PC-9 (cell line): ENCODE data around the gene FBXL17. TPM values are rescaled to one million over a fixed set of nuclear protein-coding genes. Genes with fewer than 3 reads are reported as not detected.

Source experiments
- BruUV-seq: library from RNA; stranded (reverse); fragments of 400-500 nt; replicated peaks from 2 replicates; lab custom pipeline; 2021; lab: Mats Ljungman, UMichigan
- CTCF ChIA-PET: fragments of 300-600 bp; sonication (Branson Sonifier 250); formaldehyde crosslinking; loops from one replicate; lab custom pipeline; 2022; ENCODE audit warnings: antibody characterized with exemption; lab: Charles Lee
- POLR2A ChIA-PET: fragments of 300-600 bp; sonication (Branson Sonifier 250); formaldehyde crosslinking; loops from one replicate; lab custom pipeline; 2022; ENCODE audit warnings: antibody characterized with exemption; ENCODE audit not compliant: unreplicated experiment; lab: Charles Lee
- DNase-seq, 2 experiments: peaks; one replicate each; pipeline versions ENCODE4 v3.0.0 to v3.0.0-alpha.2; 2015 to 2022; ENCODE audit warnings: mixed read lengths in 1 of 2
- H2AFZ ChIP-seq: fragments of 200-600 bp; sonication (generic); 2 replicates; pipeline ENCODE4 v1.8.1; 2017; ENCODE audit warnings: antibody characterized with exemption
- H3F3A ChIP-seq: fragments of 200-600 bp; sonication (generic); 2 replicates; pipeline ENCODE4 v1.8.1; 2017; ENCODE audit warnings: antibody characterized with exemption, mild to moderate bottlenecking, low read depth; ENCODE audit not compliant: insufficient read depth
- H3K27ac ChIP-seq: fragments of 200-600 bp; sonication (generic); 2 replicates; pipeline ENCODE4 v1.6.1; 2016; ENCODE audit warnings: mixed run types
- H3K27me3 ChIP-seq: fragments of 200-600 bp; sonication (generic); 2 replicates; pipeline ENCODE4 v1.6.1; 2016; ENCODE audit warnings: low read depth, mixed run types; ENCODE audit not compliant: insufficient read depth
- H3K36me3 ChIP-seq: fragments of 200-600 bp; sonication (generic); 2 replicates; pipeline ENCODE4 v1.6.1; 2016; ENCODE audit warnings: low read depth, mixed run types
- H3K4me1 ChIP-seq: fragments of 200-600 bp; sonication (generic); replicated peaks from 2 replicates; pipeline ENCODE4 v1.6.1; 2016; ENCODE audit warnings: mixed run types; ENCODE audit not compliant: insufficient read depth
- H3K4me2 ChIP-seq: fragments of 200-600 bp; sonication (generic); 2 replicates; pipeline ENCODE4 v1.6.1; 2017; ENCODE audit warnings: mixed run types
- H3K4me3 ChIP-seq: fragments of 200-600 bp; sonication (generic); 2 replicates; pipeline ENCODE4 v1.6.1; 2016; ENCODE audit warnings: mixed run types
- H3K79me2 ChIP-seq: fragments of 200-600 bp; sonication (generic); 2 replicates; pipeline ENCODE4 v1.6.1; 2017; ENCODE audit warnings: low read depth, mixed run types
- H3K9me2 ChIP-seq: fragments of 200-600 bp; sonication (generic); 2 replicates; pipeline ENCODE4 v1.8.1; 2017; ENCODE audit warnings: mild to moderate bottlenecking; ENCODE audit not compliant: insufficient read depth
- H3K9me3 ChIP-seq: fragments of 200-600 bp; sonication (generic); 2 replicates; pipeline ENCODE4 v1.8.1; 2016; ENCODE audit warnings: low read depth; ENCODE audit not compliant: insufficient read depth
- H4K20me1 ChIP-seq: fragments of 200-600 bp; sonication (generic); 2 replicates; pipeline ENCODE4 v1.8.1; 2017; ENCODE audit not compliant: insufficient read depth
- EZH2 ChIP-seq: fragments of 200-600 bp; sonication (generic); IDR thresholded peaks from 2 replicates; pipeline ENCODE4 v1.8.0; 2017; ENCODE audit warnings: antibody characterized with exemption, low read depth
- intact Hi-C: fragments of 100-400 bp; cut with micrococcal nuclease; formaldehyde crosslinking; loops from one replicate; pipeline ENCODE4 v1.10.0; 2022; ENCODE audit not compliant: unreplicated experiment
- total RNA-seq: library from RNA; stranded (reverse); gene quantifications from 2 replicates; pipeline ENCODE4 v1.2.3, GENCODE V29; 2021
- TF ChIP-seq, protein P1 (sequence below): fragments of 200-600 bp; sonication (generic); conservative IDR thresholded peaks from 2 replicates; pipeline ENCODE4 v1.6.1; 2017; ENCODE audit warnings: mixed run types, antibody characterized with exemption, mild to moderate bottlenecking, moderate library complexity

Gene FBXL17
- total RNA-seq, 1 experiment from 2014 or later: 19.5 TPM

DNA sequence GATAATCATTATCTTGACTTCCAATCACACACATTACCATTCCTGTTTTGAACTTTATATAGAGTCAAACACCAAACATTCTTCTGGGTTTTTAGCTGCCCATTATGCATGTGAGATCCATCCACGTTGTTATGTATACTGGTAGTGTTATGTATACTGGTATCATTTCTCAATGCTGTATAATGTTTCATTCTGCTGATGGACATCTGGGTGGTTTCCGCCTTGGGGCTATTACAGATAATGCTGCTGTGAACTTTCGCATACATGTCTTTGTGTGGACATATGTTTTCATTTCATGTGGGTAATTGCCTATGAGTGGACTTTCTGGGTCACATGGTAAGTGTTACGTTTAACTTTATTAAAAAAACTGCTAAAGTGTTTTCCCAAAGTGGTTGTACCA lies 493.4 kb downstream of the FBXL17 start:
- Histone ChIP-seq H4K20me1 (no peaks in the 10 kb centered on the region), H3F3A (no peaks in the 10 kb centered on the region), H3K36me3 (no peaks in the 10 kb centered on the region), H3K27me3 (no peaks in the 10 kb centered on the region), H3K4me1 (no peaks in the 10 kb centered on the region), H3K9me2 (no peaks in the 10 kb centered on the region), H2AFZ (no peak overlapping the region), H3K9me3 (no peaks in the 10 kb centered on the region), H3K4me2 (no peak overlapping the region), H3K4me3 (no peak overlapping the region), H3K79me2 (no peaks in the 10 kb centered on the region), H3K27ac (no peak overlapping the region)
- DNase-seq: no peak
- CTCF ChIA-PET: no interaction called here
- POLR2A ChIA-PET: no interaction called here
- no peak for TF ChIP-seq EZH2
- TF ChIP-seq, protein P1, sequence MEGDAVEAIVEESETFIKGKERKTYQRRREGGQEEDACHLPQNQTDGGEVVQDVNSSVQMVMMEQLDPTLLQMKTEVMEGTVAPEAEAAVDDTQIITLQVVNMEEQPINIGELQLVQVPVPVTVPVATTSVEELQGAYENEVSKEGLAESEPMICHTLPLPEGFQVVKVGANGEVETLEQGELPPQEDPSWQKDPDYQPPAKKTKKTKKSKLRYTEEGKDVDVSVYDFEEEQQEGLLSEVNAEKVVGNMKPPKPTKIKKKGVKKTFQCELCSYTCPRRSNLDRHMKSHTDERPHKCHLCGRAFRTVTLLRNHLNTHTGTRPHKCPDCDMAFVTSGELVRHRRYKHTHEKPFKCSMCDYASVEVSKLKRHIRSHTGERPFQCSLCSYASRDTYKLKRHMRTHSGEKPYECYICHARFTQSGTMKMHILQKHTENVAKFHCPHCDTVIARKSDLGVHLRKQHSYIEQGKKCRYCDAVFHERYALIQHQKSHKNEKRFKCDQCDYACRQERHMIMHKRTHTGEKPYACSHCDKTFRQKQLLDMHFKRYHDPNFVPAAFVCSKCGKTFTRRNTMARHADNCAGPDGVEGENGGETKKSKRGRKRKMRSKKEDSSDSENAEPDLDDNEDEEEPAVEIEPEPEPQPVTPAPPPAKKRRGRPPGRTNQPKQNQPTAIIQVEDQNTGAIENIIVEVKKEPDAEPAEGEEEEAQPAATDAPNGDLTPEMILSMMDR: no peak
- BruUV-seq: no TSS peak
- intact Hi-C loops: no loop called here

DNA sequence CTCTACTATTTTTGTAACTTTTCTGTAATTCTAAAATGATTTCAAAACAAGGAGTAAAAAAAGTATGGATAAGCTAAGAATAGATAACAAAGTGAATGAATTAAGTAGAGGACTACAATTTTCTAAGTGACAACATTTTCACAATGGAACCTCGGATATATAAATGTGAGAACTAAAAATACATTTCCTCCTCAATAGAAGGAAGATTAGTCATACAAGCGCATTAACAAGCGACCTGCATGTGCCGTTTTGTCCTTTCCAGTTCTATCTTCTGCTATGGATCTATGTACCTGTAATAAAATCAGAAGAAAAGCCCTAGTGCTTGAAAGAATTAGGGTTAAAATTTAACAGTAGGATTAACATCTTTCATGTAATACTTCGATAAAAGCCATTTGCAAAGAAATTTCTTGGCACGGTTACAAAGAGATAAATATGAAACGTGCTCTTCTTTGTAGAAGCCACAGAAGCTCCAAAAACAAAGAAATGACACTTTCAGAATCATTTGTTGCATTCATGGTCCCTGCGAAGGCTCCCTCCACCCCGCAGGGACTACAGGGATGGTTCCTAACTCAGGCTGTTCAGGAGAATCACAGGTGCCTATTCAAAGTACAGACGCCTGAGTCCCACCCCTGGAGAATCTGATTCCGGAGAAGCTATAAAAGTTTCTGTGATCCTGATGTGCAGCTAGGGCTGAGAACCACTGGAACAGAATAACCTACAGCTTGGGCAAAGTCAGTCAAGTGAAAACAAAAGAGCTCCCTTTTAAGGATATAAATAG lies 494.5 kb downstream of the FBXL17 start:
- no TSS peak for BruUV-seq
- no peaks in the 10 kb centered on the region for H3K36me3 ChIP-seq
- POLR2A ChIA-PET: no interaction called here
- no peaks in the 10 kb centered on the region for H3K9me3 ChIP-seq
- no peak for TF ChIP-seq EZH2
- TF ChIP-seq, protein P1: no peak
- H3K27me3 ChIP-seq: no peaks in the 10 kb centered on the region
- no peaks in the 10 kb centered on the region for H3F3A ChIP-seq
- no peak overlapping the region for H3K4me3 ChIP-seq
- H3K79me2 ChIP-seq: no peaks in the 10 kb centered on the region
- H3K4me2 ChIP-seq: no peak overlapping the region
- intact Hi-C loops: no loop called here
- DNase-seq: no peak
- no peak overlapping the region for H3K27ac ChIP-seq
- CTCF ChIA-PET: no interaction called here
- no peak overlapping the region for H2AFZ ChIP-seq
- H4K20me1 ChIP-seq: no peaks in the 10 kb centered on the region
- no peaks in the 10 kb centered on the region for H3K4me1 ChIP-seq
- no peaks in the 10 kb centered on the region for H3K9me2 ChIP-seq

DNA sequence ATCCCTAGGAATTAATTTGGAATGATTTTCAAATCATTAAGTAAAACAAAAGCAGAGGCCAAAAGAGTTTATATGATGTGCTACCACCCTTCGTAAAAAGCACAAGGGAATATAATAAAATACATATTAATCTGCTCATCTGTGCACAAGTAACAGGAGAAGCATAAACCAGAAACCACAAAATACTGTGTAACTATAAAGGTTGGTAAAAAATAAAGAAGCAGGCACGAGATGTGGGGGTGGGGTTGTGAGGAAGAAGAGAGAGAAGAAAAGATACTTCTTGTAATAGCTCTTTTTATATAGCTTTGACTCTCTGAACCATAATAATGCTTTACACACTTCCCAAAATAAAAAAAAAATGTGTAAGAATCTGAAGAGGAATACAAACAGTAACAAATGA lies 496.3 kb downstream of the FBXL17 start:
- no peaks in the 10 kb centered on the region for H3K27me3 ChIP-seq
- no peak for DNase-seq

More for the DNA sequence above, 496.3 kb downstream of the FBXL17 start:
- intact Hi-C loops: no loop called here
- Histone ChIP-seq H3K9me3 (no peaks in the 10 kb centered on the region), H4K20me1 (no peaks in the 10 kb centered on the region), H3K4me1 (no peaks in the 10 kb centered on the region), H3K9me2 (no peaks in the 10 kb centered on the region), H3K4me3 (no peak overlapping the region), H3F3A (no peaks in the 10 kb centered on the region), H3K79me2 (no peaks in the 10 kb centered on the region), H2AFZ (no peak overlapping the region), H3K27ac (no peak overlapping the region), H3K4me2 (no peak overlapping the region), H3K36me3 (no peaks in the 10 kb centered on the region)
- ChIA-PET POLR2A (no interaction called here), CTCF (no interaction called here)
- no TSS peak for BruUV-seq
- TF ChIP-seq EZH2: no peak
- TF ChIP-seq, protein P1: no peak
